Stimulated activated CD8-positive, alpha-beta memory T cell treated with anti-CD3 and anti-CD28 coated beads, Interleukin-15, amount 100 ng/mL, for 4 hours (primary cell): ENCODE results near the gene KDM3B.
"Not testable (repeated sequence)": the region's sequence is repeated elsewhere in the genome, so short reads cannot be mapped to it uniquely, and the experiment has no call there.

ENCODE experiments used
- DNase-seq, 2 donors: peaks; one replicate each; pipeline ENCODE4 v3.0.0-alpha.2; 2020; ENCODE audit warnings: low read depth in 2 of 2

The KDM3B gene

GRCh38 chr5:138402640-138403039 lies 50.2 kb downstream of the KDM3B start:
- no peak for DNase-seq

GRCh38 chr5:138408023-138408422 lies 55.5 kb downstream of the KDM3B start:
- DNase-seq: no peak

- DNase-seq: not testable (repeated sequence)
Measured at GRCh38 chr5:138410996-138411640, 58.6 kb downstream of the KDM3B start.

GRCh38 chr5:138418444-138418843 lies 66.0 kb downstream of the KDM3B start:
- DNase-seq: no peak

- no peak for DNase-seq
Measured at GRCh38 chr5:138425079-138425478, 72.6 kb downstream of the KDM3B start.

- DNase-seq: no peak
Measured at GRCh38 chr5:138435943-138436342, 83.5 kb downstream of the KDM3B start.

- no peak for DNase-seq
Measured at GRCh38 chr5:138438003-138438723, 85.7 kb downstream of the KDM3B start.

- DNase-seq: peak; percentile 37 to 55
Measured at GRCh38 chr5:138438724-138439476, 86.4 kb downstream of the KDM3B start, which contains the start of gene REEP2. REEP2 (plus strand) TSS chr5:138439057; CDS start chr5:138439209, 152 bp downstream.

GRCh38 chr5:138439477-138440158 lies 87.1 kb downstream of the KDM3B start:
- no peak for DNase-seq

- no peak for DNase-seq
Measured at GRCh38 chr5:138440159-138441073, 87.9 kb downstream of the KDM3B start.

GRCh38 chr5:138441221-138441620 lies 88.7 kb downstream of the KDM3B start:
- no peak for DNase-seq

GRCh38 chr5:138444078-138444773 lies 91.7 kb downstream of the KDM3B start:
- no peak for DNase-seq

GRCh38 chr5:138444774-138445546 lies 92.5 kb downstream of the KDM3B start:
- DNase-seq: no peak

GRCh38 chr5:138445547-138446271 lies 93.2 kb downstream of the KDM3B start:
- DNase-seq: no peak

- no peak for DNase-seq
Measured at GRCh38 chr5:138448070-138448469, 95.6 kb downstream of the KDM3B start.

GRCh38 chr5:138448481-138449398 lies 96.3 kb downstream of the KDM3B start:
- DNase-seq: no peak

GRCh38 chr5:138449501-138450239 lies 97.2 kb downstream of the KDM3B start:
- DNase-seq: peak in 1 of 2 donors; percentile 50
